Adrenal gland (tissue), 12 donors: ENCODE data around the gene KIF5A. TPM values are rescaled to one million over a fixed set of nuclear protein-coding genes. Genes with fewer than 3 reads are reported as not detected.

Experiments used
- DNase-seq, 7 donors: peaks; one replicate each; pipeline ENCODE4 v3.0.0-alpha.2; 2019 to 2020
- H3K27ac ChIP-seq, 5 donors: fragments of 200-600 bp; sonication (generic) in 4 of 5; 1 replicate in 3 of 5; 2 replicates in 2 of 5; pipeline versions ENCODE4 v1.5.1 to v1.8.0; 2016 to 2020; ENCODE audit warnings: mild to moderate bottlenecking in 1 of 5
- H3K27me3 ChIP-seq: fragments of 200-600 bp; 2 replicates; pipeline ENCODE4 v1.8.0; 2021
- H3K36me3 ChIP-seq, 2 donors: fragments of 200-600 bp; replicated peaks in 1 of 2; 1 replicate in 1 of 2; 2 replicates in 1 of 2; pipeline versions ENCODE4 v1.5.1 to v1.8.0; 2018 to 2022
- H3K4me1 ChIP-seq, 2 donors: fragments of 200-600 bp; replicated peaks in 1 of 2; 1 replicate in 1 of 2; 2 replicates in 1 of 2; pipeline versions ENCODE4 v1.5.1 to v1.8.0; 2018 to 2021
- H3K4me3 ChIP-seq, 4 donors: fragments of 200-600 bp; sonication (generic) in 3 of 4; one replicate each; pipeline ENCODE4 v1.5.1; 2016 to 2018
- H3K9me3 ChIP-seq, 3 donors: fragments of 200-600 bp; sonication (generic) in 1 of 3; replicated peaks in 1 of 3; 1 replicate in 2 of 3; 2 replicates in 1 of 3; pipeline versions ENCODE4 v1.5.1 to v1.8.0; 2016 to 2021
- CTCF ChIP-seq, 6 experiments: fragments of 450-650 bp in 4 of 6; fragments of 200-600 bp in 2 of 6; sonication (generic) in 1 of 6; IDR thresholded peaks; 1 replicate in 5 of 6; 2 replicates in 1 of 6; pipeline versions ENCODE4 v1.5.1 to v1.8.0; 2016 to 2021; ENCODE audit warnings: antibody characterized with exemption in 6 of 6, mild to moderate bottlenecking in 2 of 6, moderate library complexity in 1 of 6
- POLR2A ChIP-seq, 2 donors: fragments of 450-650 bp; IDR thresholded peaks; one replicate each; pipeline ENCODE4 v1.6.1; 2017; ENCODE audit warnings: antibody characterized with exemption in 2 of 2, mild to moderate bottlenecking in 2 of 2, moderate library complexity in 1 of 2
- WGBS, 4 donors: extraction: QIAGEN DNeasy Blood & Tissue Kit in 2 of 4; methylation state at CpG; one replicate each; pipeline versions ENCODE4 v1.1.5 to v1.1.7; 2013 to 2017; 5-methylcytosine and 5-hydroxymethylcytosine counted together
- intact Hi-C, 2 donors: fragments of 100-400 bp; cut with DNase I; formaldehyde crosslinking; loops; one replicate each; pipeline versions ENCODE4 v1.14.1 to v1.15.0; 2022 to 2023
- polyA plus RNA-seq, 3 donors: library from polyadenylated mRNA; stranded (reverse); fragments of 200-250 nt in 2 of 3; fragments of 350-450 nt in 1 of 3; fragmentation: Illumina TruSeq in 1 of 3; extraction: RNeasy Lipid Tissue Mini Kit (QIAGEN cat#74804) in 1 of 3; gene quantifications; one replicate each; pipeline ENCODE4 v1.2.3, GENCODE V29; 2013 to 2014
- total RNA-seq, 9 donors: library from RNA; depleted of rRNA in 4 of 9; stranded (reverse); fragments of >200 nt in 4 of 9; fragments of 120-200 nt in 1 of 9; fragmentation: NEBNext Ultra II Directional in 1 of 9; extraction: Animal tissue kit (Norgen Biotek cat#: 25700) in 1 of 9; gene quantifications; one replicate each; pipeline versions ENCODE4 v1.1.0 to v1.2.4, GENCODE V29; 2013 to 2023
- donor health status: healthy with polysubstance abuse.
- donor health status: Bipolar disorder and iron deficiency.
- donor health status: DM: yes; HTN: yes; CAD: no.
- donor health status: DM: no; HTN: no; CAD: no.
- donor health status: DM: no; HTN: no; CAD: no.
- donor health status: DM: yes; HTN: yes; CAD: no.

The KIF5A gene
- total and polyA plus RNA-seq, 12 donors: 0.32 to 7.6 (median 2.1) TPM; not detected in 1

DNA sequence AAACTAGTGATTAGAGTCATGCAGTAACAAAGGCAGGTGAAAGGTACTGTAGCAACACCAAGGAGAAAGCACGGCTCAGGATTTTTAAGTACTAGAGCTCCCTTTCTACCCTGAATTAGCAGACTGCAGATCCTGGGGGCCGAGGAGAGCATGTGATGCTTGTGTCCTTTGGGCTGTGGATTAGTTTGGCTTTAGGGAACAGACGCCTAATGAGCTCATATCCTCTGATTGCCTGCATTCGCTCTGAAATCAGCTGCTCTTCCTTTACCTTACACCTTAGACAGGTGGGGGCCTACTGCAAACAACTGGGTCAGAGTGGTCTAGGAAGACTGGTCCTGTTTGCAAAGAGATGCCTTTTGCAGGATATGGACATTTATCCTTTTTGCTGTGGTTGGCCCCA is 43.3 kb downstream of the KIF5A start:
- Histone ChIP-seq H3K27ac (no peak overlapping the region), H3K36me3 (peaks cover 0 to 14% of the 10 kb centered on the region in 2 donors), H3K9me3 (no peaks in the 10 kb centered on the region), H3K4me1 (peaks cover 7 to 14% of the 10 kb centered on the region in 2 donors), H3K4me3 (no peak overlapping the region), H3K27me3 (no peaks in the 10 kb centered on the region)
- intact Hi-C loops: no loop called here
- TF ChIP-seq CTCF (IDR thresholded peaks at IDR 0.05) (no peak), POLR2A (IDR thresholded peaks at IDR 0.05) (no peak)
- WGBS, 4 donors: 89 to 94% (median 92%) methylated on average over 4 of the region's 4 CpGs
- DNase-seq: no peak

DNA sequence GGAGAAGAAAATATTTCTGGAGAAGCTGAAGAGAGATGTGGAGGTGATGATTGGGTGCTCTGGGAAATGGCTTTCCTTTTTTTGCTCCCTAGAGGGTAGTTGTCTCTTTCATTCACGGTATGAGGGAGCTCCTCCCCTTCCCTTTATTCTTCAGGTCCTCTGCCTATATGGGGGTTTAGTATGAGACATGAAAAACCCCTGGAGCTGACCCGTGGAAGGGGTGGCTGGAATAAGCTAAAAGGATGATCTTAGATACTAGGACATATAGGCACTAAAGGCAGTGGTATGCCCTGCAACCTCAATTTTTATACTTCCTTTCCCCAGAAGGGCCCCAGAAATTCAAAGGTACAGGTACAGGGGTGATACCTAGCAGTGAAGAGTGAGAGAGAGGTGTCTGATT is 50.6 kb downstream of the KIF5A start:
- Histone ChIP-seq H3K9me3 (no peaks in the 10 kb centered on the region), H3K27ac (no peak overlapping the region), H3K27me3 (no peaks in the 10 kb centered on the region), H3K4me3 (no peak overlapping the region), H3K4me1 (peaks cover 14 to 15% of the 10 kb centered on the region in 2 donors), H3K36me3 (peaks cover 0 to 43% of the 10 kb centered on the region in 2 donors)
- 63 to 87% (median 75%) methylated on average over 2 of the region's 2 CpGs for WGBS, 4 donors
- DNase-seq: no peak
- intact Hi-C loops: no loop called here
- no peak for TF ChIP-seq CTCF (IDR thresholded peaks at IDR 0.05)
- no peak for TF ChIP-seq POLR2A (IDR thresholded peaks at IDR 0.05)

- H3K36me3 ChIP-seq: peaks cover 0 to 41% of the 10 kb centered on the region in 2 donors
- H3K4me1 ChIP-seq: peaks cover 17 to 24% of the 10 kb centered on the region in 2 donors
- H3K27ac ChIP-seq: no peak overlapping the region
- H3K27me3 ChIP-seq: no peaks in the 10 kb centered on the region
- no peak overlapping the region for H3K4me3 ChIP-seq
- intact Hi-C loops: no loop called here
- no peaks in the 10 kb centered on the region for H3K9me3 ChIP-seq
- DNase-seq: no peak
- no peak for TF ChIP-seq POLR2A (IDR thresholded peaks at IDR 0.05)
- no peak for TF ChIP-seq CTCF (IDR thresholded peaks at IDR 0.05)
These were observed 52.7 kb downstream of the KIF5A start for GRCh38 chr12:57602544-57602943.

- Histone ChIP-seq H3K9me3 (no peaks in the 10 kb centered on the region), H3K4me1 (peaks cover 17 to 24% of the 10 kb centered on the region in 2 donors), H3K4me3 (no peak overlapping the region), H3K36me3 (peaks cover 0 to 41% of the 10 kb centered on the region in 2 donors), H3K27ac (peak overlapping the region in 3 of 5 donors; percentile 72 to 87 (median 78)), H3K27me3 (no peaks in the 10 kb centered on the region)
- TF ChIP-seq CTCF (IDR thresholded peaks at IDR 0.05) (no peak), POLR2A (IDR thresholded peaks at IDR 0.05) (no peak)
- WGBS, 4 donors: 60 to 76% (median 65%) methylated on average over 2 of the region's 2 CpGs
- no peak for DNase-seq
- intact Hi-C loops: no loop called here
These were observed 53.5 kb downstream of the KIF5A start for GRCh38 chr12:57603324-57603723.
